K562 treated with DMSO at 1 percent for 12 hours (cell line): Measurements from ENCODE around the gene XKR3. TPM values are rescaled to one million over a fixed set of nuclear protein-coding genes. Genes with fewer than 3 reads are reported as not detected.

Experiments used
- total RNA-seq: library from RNA; unstranded; fragments of 300-600 nt; gene quantifications from 2 replicates; pipeline ENCODE4 v1.2.3, GENCODE V29; 2022; ENCODE audit not compliant: insufficient read depth

The XKR3 gene
- total RNA-seq, result 3.3 and 5.6 TPM in 2 replicates

GRCh38 chr22:16824716-16825687 is at the start of gene XKR3:
TSS of gene XKR3 (minus strand) at chr22:16825411. CDS start at chr22:16808073, 17,338 bp downstream.

Other genes with a start within 250 kb of the XKR3 start
- not detected in 2 replicates for gene CCT8L2, start 232.6 kb downstream of the XKR3 start, total RNA-seq
- gene GAB4, start 182.8 kb upstream of the XKR3 start, total RNA-seq, result not detected in 2 replicates